GM12892 (cell line): ENCODE measurements around the gene C19orf53.
"Not testable (repeated sequence)": the region's sequence is repeated elsewhere in the genome, so short reads cannot be mapped to it uniquely, and the experiment has no call there.

Source experiments
- DNase-seq: peaks from one replicate; pipeline ENCODE4 v3.0.0; 2011; ENCODE audit not compliant: insufficient read length
- FAIRE-seq: peaks from 2 replicates; lab custom pipeline; 2011; peaks lifted over from hg19 to GRCh38; lab: Jason Lieb, UNC
- POLR2A ChIP-seq: IDR thresholded peaks from 2 replicates; pipeline ENCODE4 v1.6.1; 2011; ENCODE audit warnings: low read depth, low read length, control low read depth
- POLR2AphosphoS5 ChIP-seq: IDR thresholded peaks from 2 replicates; pipeline ENCODE4 v1.6.1; 2011; ENCODE audit warnings: low read depth, low read length, control low read depth
- TAF1 ChIP-seq: IDR thresholded peaks from 2 replicates; pipeline ENCODE4 v1.6.1; 2011; ENCODE audit warnings: low read depth, mild to moderate bottlenecking, control low read depth, low read length, borderline replicate concordance

C19orf53 gene

GRCh38 chr19:13764821-13765394 is 9.3 kb upstream of the C19orf53 start:
- TF ChIP-seq POLR2A: no peak
- TF ChIP-seq POLR2AphosphoS5: no peak
- no peak for TF ChIP-seq TAF1
- FAIRE-seq: no peak
- no peak for DNase-seq

- FAIRE-seq: no peak
- DNase-seq: no peak
Measured at GRCh38 chr19:13765395-13766094, 8.7 kb upstream of the C19orf53 start.

GRCh38 chr19:13766095-13766481 is 8.2 kb upstream of the C19orf53 start:
- TF ChIP-seq POLR2AphosphoS5: no peak
- TF ChIP-seq TAF1: no peak
- no peak for FAIRE-seq
- no peak for DNase-seq

More at GRCh38 chr19:13765395-13766094, 8.7 kb upstream of the C19orf53 start:
- TF ChIP-seq POLR2A: no peak
- no peak for TF ChIP-seq POLR2AphosphoS5
- no peak for TF ChIP-seq TAF1

- FAIRE-seq (no peak), DNase-seq (no peak)
- TF ChIP-seq POLR2AphosphoS5: no peak
- TF ChIP-seq TAF1: no peak
- TF ChIP-seq POLR2A: no peak
Measured at GRCh38 chr19:13768510-13768909, 5.7 kb upstream of the C19orf53 start.

GRCh38 chr19:13770013-13770635 is 4.1 kb upstream of the C19orf53 start:
- FAIRE-seq (no peak), DNase-seq (no peak)
- TF ChIP-seq POLR2A (no peak), TAF1 (no peak), POLR2AphosphoS5 (no peak)

- FAIRE-seq (no peak), DNase-seq (no peak)
- no peak for TF ChIP-seq POLR2AphosphoS5
- TF ChIP-seq POLR2A: no peak
- no peak for TF ChIP-seq TAF1
Measured at GRCh38 chr19:13778398-13778797, 4.1 kb downstream of the C19orf53 start.

GRCh38 chr19:13778847-13779246 is 4.6 kb downstream of the C19orf53 start:
- no peak for DNase-seq
- no peak for FAIRE-seq
- TF ChIP-seq POLR2AphosphoS5 (peak; percentile 73; the same call in 1 of the 2 replicates), POLR2A (peak; percentile 26; the same call in 1 of the 2 replicates), TAF1 (no peak)

GRCh38 chr19:13779794-13780193 is 5.5 kb downstream of the C19orf53 start:
- FAIRE-seq, DNase-seq: not testable (repeated sequence)

- no peak for DNase-seq
- no peak for FAIRE-seq
- TF ChIP-seq POLR2AphosphoS5 (no peak), POLR2A (no peak), TAF1 (no peak)
Measured at GRCh38 chr19:13781547-13781946, 7.3 kb downstream of the C19orf53 start.

GRCh38 chr19:13782537-13782936 is 8.3 kb downstream of the C19orf53 start:
- DNase-seq: no peak
- no peak for FAIRE-seq
- TF ChIP-seq POLR2AphosphoS5 (no peak), POLR2A (no peak), TAF1 (no peak)

GRCh38 chr19:13783565-13784500 is 9.6 kb downstream of the C19orf53 start:
- no peak for DNase-seq
- TF ChIP-seq POLR2A: no peak

More at GRCh38 chr19:13783565-13784500, 9.6 kb downstream of the C19orf53 start:
- peak; percentile 38 for FAIRE-seq
